IMR-90 (cell line): ENCODE results near the gene TTC7B. TPM values are rescaled to one million over a fixed set of nuclear protein-coding genes. Genes with fewer than 3 reads are reported as not detected.

ENCODE experiments used
- ATAC-seq: fragments of 200-7000 bp; cut with Tn5 transposase; 2 replicates; pipeline ENCODE4 v1.9.1; 2020; ENCODE audit warnings: low read depth, mild to moderate bottlenecking, moderate library complexity
- BruUV-seq: library from RNA; stranded (reverse); fragments of 400-500 nt; replicated peaks from 2 replicates; lab custom pipeline; 2021; lab: Mats Ljungman, UMichigan
- CTCF ChIA-PET: fragments of 300-600 bp; formaldehyde crosslinking; extraction: SDS; loops from one replicate; lab custom pipeline; 2021; ENCODE audit warnings: antibody characterized with exemption; lab: Yijun Ruan, JAX
- POLR2A ChIA-PET: fragments of 300-600 bp; sonication (Branson Sonifier 250); formaldehyde crosslinking; loops from one replicate; lab custom pipeline; 2022; ENCODE audit warnings: antibody characterized with exemption; ENCODE audit not compliant: unreplicated experiment; lab: Charles Lee
- DNase-seq: peaks from one replicate; pipeline ENCODE4 v3.0.0; 2013
- H2AFZ ChIP-seq: replicated peaks from 2 replicates; pipeline ENCODE3; 2013; ENCODE audit warnings: low read length, mild to moderate bottlenecking; ENCODE audit not compliant: poor library complexity
- H2AK5ac ChIP-seq: 2 replicates; pipeline ENCODE4 v1.6.1; 2013; ENCODE audit warnings: low read depth, low read length, inconsistent platforms
- H2AK9ac ChIP-seq: replicated peaks from 2 replicates; pipeline ENCODE3; 2013; ENCODE audit warnings: mild to moderate bottlenecking, low read depth, low read length, moderate library complexity; ENCODE audit not compliant: poor library complexity
- H2BK120ac ChIP-seq: 2 replicates; pipeline ENCODE4 v1.6.1; 2013; ENCODE audit warnings: low read depth, low read length, inconsistent platforms
- H2BK15ac ChIP-seq: 3 replicates; pipeline ENCODE4 v1.6.1; 2013; ENCODE audit warnings: low read depth, low read length, inconsistent platforms
- H2BK20ac ChIP-seq: 2 replicates; pipeline ENCODE4 v1.6.1; 2013; ENCODE audit warnings: low read depth, mild to moderate bottlenecking, inconsistent platforms, low read length, moderate library complexity
- H2BK5ac ChIP-seq: 2 replicates; pipeline ENCODE4 v1.6.1; 2013; ENCODE audit warnings: mild to moderate bottlenecking, low read depth, low read length, inconsistent platforms; ENCODE audit not compliant: poor library complexity, severe bottlenecking
- H3K14ac ChIP-seq: replicated peaks from 2 replicates; pipeline ENCODE4 v1.6.1; 2013; ENCODE audit warnings: low read depth, low read length, inconsistent platforms
- H3K18ac ChIP-seq: 2 replicates; pipeline ENCODE4 v1.6.1; 2013; ENCODE audit warnings: low read depth, low read length, control low read depth
- H3K23ac ChIP-seq: 2 replicates; pipeline ENCODE4 v1.6.1; 2013; ENCODE audit warnings: low read depth, low read length, inconsistent platforms
- H3K27ac ChIP-seq: 2 replicates; pipeline ENCODE4 v1.5.1; 2013; ENCODE audit warnings: mild to moderate bottlenecking, control low read depth, low read length; ENCODE audit not compliant: insufficient read depth
- H3K27me3 ChIP-seq: 2 replicates; pipeline ENCODE4 v1.6.1; 2013; ENCODE audit warnings: low read length; ENCODE audit not compliant: control insufficient read depth, insufficient read depth
- H3K36me3 ChIP-seq: 2 replicates; pipeline ENCODE4 v1.6.1; 2013; ENCODE audit warnings: low read length, mixed read lengths; ENCODE audit not compliant: control insufficient read depth, insufficient read depth
- H3K4ac ChIP-seq: 2 replicates; pipeline ENCODE4 v1.6.1; 2013; ENCODE audit warnings: low read depth, low read length, inconsistent platforms
- H3K4me1 ChIP-seq: 2 replicates; pipeline ENCODE4 v1.6.1; 2013; ENCODE audit warnings: low read length, mixed read lengths; ENCODE audit not compliant: control insufficient read depth, insufficient read depth
- H3K4me2 ChIP-seq: 2 replicates; pipeline ENCODE4 v1.6.1; 2013; ENCODE audit warnings: low read depth, mild to moderate bottlenecking, control low read depth, low read length, moderate library complexity
- H3K4me3 ChIP-seq: 2 replicates; pipeline ENCODE4 v1.5.1; 2013; ENCODE audit warnings: low read depth, mild to moderate bottlenecking, control low read depth, low read length, moderate library complexity; ENCODE audit not compliant: insufficient read depth
- H3K56ac ChIP-seq: 2 replicates; pipeline ENCODE4 v1.6.1; 2013; ENCODE audit warnings: low read length, inconsistent platforms; ENCODE audit not compliant: insufficient read depth; ENCODE audit errors: extremely low read depth
- H3K79me1 ChIP-seq, 2 experiments: 2 replicates each; pipeline ENCODE4 v1.6.1; 2013; ENCODE audit warnings: low read length in 2 of 2, inconsistent platforms in 1 of 2, low read depth in 1 of 2
- H3K9ac ChIP-seq: 2 replicates; pipeline ENCODE4 v1.6.1; 2013; ENCODE audit warnings: low read depth, low read length, control low read depth
- H3K9me1 ChIP-seq: 2 replicates; pipeline ENCODE4 v1.6.1; 2013; ENCODE audit warnings: low read length, inconsistent platforms; ENCODE audit not compliant: insufficient read depth
- H3K9me3 ChIP-seq: 2 replicates; pipeline ENCODE4 v1.6.1; 2013; ENCODE audit warnings: low read length; ENCODE audit not compliant: control insufficient read depth, insufficient read depth
- H4K20me1 ChIP-seq: 2 replicates; pipeline ENCODE4 v1.6.1; 2013; ENCODE audit warnings: low read length, inconsistent platforms; ENCODE audit not compliant: insufficient read depth
- H4K5ac ChIP-seq: 2 replicates; pipeline ENCODE4 v1.6.1; 2013; ENCODE audit warnings: mild to moderate bottlenecking, low read depth, low read length, control low read depth
- H4K8ac ChIP-seq, 2 experiments: 2 replicates each; pipeline ENCODE4 v1.6.1; 2013; ENCODE audit warnings: low read depth in 2 of 2, low read length in 2 of 2, control low read depth in 1 of 2, inconsistent platforms in 1 of 2
- H4K91ac ChIP-seq: 2 replicates; pipeline ENCODE4 v1.6.1; 2013; ENCODE audit warnings: low read depth, low read length, inconsistent platforms; ENCODE audit not compliant: insufficient read depth
- BHLHE40 ChIP-seq: fragments of 150-350 bp; IDR thresholded peaks from 2 replicates; pipeline ENCODE4 v1.6.1; 2016; ENCODE audit warnings: mild to moderate bottlenecking, low read depth, low read length
- CEBPB ChIP-seq: IDR thresholded peaks from 2 replicates; pipeline ENCODE4 v1.6.1; 2012; ENCODE audit warnings: low read depth, low read length, improper control_type of control experiment
- CHD1 ChIP-seq: IDR thresholded peaks from 2 replicates; pipeline ENCODE4 v1.6.1; 2012; ENCODE audit warnings: low read depth, low read length, improper control_type of control experiment
- CTCF ChIP-seq: conservative IDR thresholded peaks from 2 replicates; pipeline ENCODE4 v1.5.1; 2012; ENCODE audit warnings: mild to moderate bottlenecking, low read depth, low read length, improper control_type of control experiment
- ELK1 ChIP-seq: fragments of 150-350 bp; IDR thresholded peaks from 2 replicates; pipeline ENCODE4 v1.6.1; 2016; ENCODE audit warnings: low read depth, mild to moderate bottlenecking, low read length, moderate library complexity, borderline replicate concordance
- FOS ChIP-seq: fragments of 150-350 bp; IDR thresholded peaks from 2 replicates; pipeline ENCODE4 v1.6.1; 2016; ENCODE audit warnings: low read depth, low read length
- MAFK ChIP-seq: IDR thresholded peaks from 2 replicates; pipeline ENCODE4 v1.6.1; 2012; ENCODE audit warnings: low read depth, low read length, improper control_type of control experiment
- MAZ ChIP-seq: IDR thresholded peaks from 2 replicates; pipeline ENCODE4 v1.6.1; 2012; ENCODE audit warnings: low read depth, mild to moderate bottlenecking, low read length, improper control_type of control experiment, moderate library complexity, borderline replicate concordance
- MXI1 ChIP-seq: IDR thresholded peaks from 2 replicates; pipeline ENCODE4 v1.6.1; 2012; ENCODE audit warnings: low read depth, mild to moderate bottlenecking, low read length, moderate library complexity, borderline replicate concordance
- NFE2L2 ChIP-seq: fragments of 150-350 bp; IDR thresholded peaks from 2 replicates; pipeline ENCODE4 v1.6.1; 2016; ENCODE audit warnings: low read depth, mild to moderate bottlenecking, low read length
- POLR2A ChIP-seq: IDR thresholded peaks from 2 replicates; pipeline ENCODE4 v1.6.1; 2012; ENCODE audit warnings: mild to moderate bottlenecking, low read depth, low read length
- RCOR1 ChIP-seq: IDR thresholded peaks from 2 replicates; pipeline ENCODE4 v1.6.1; 2012; ENCODE audit warnings: mild to moderate bottlenecking, low read length, improper control_type of control experiment; ENCODE audit not compliant: insufficient replicate concordance
- RFX5 ChIP-seq: IDR thresholded peaks from 2 replicates; pipeline ENCODE4 v1.8.0; 2012; ENCODE audit warnings: low read depth, mild to moderate bottlenecking, low read length, moderate library complexity
- SMC3 ChIP-seq: fragments of 150-350 bp; IDR thresholded peaks from 2 replicates; pipeline ENCODE4 v1.6.1; 2016; ENCODE audit warnings: low read depth, mild to moderate bottlenecking, antibody characterized with exemption, low read length, moderate library complexity
- WGBS, 2 experiments: methylation state at CpG; one replicate each; pipeline versions ENCODE4 v1.1.5 to v1.1.7; 2013; ENCODE audit warnings: missing lambda C conversion rate in 2 of 2; ENCODE audit not compliant: insufficient read length in 1 of 2; ENCODE audit errors: extremely low coverage in 2 of 2; 5-methylcytosine and 5-hydroxymethylcytosine counted together
- dilution Hi-C: fragments of 300-500 bp; cut with HindIII; formaldehyde crosslinking; loops from one replicate; pipeline ENCODE4 v1.14.3; 2018; ENCODE audit warnings: low sequenced_read_pairs; ENCODE audit not compliant: unreplicated experiment
- in situ Hi-C: fragments of 300-500 bp; cut with MboI; formaldehyde crosslinking; loops from 3 replicates; pipeline ENCODE4 v1.14.3; 2019; ENCODE audit warnings: low sequenced_read_pairs, inconsistent platforms, mixed read lengths
- intact Hi-C: fragments of 100-400 bp; cut with micrococcal nuclease; formaldehyde crosslinking; loops from 2 replicates; pipeline ENCODE4 v1.10.0; 2022
- polyA plus RNA-seq, 3 experiments: library from polyadenylated mRNA; depleted of rRNA; stranded (reverse); fragments of >200 nt; gene quantifications; 2 replicates each; pipeline ENCODE4 v1.2.3, GENCODE V29; 2012; ENCODE audit warnings: low replicate concordance in 1 of 3
- total RNA-seq: library from RNA; depleted of rRNA; stranded (reverse); fragments of >200 nt; gene quantifications from 2 replicates; pipeline ENCODE4 v1.2.3, GENCODE V29; 2012

The TTC7B gene
- total and polyA plus RNA-seq, 2 of the 4 experiments (the other 2 are of a cell fraction), result 18.1 to 35.3 TPM

DNA sequence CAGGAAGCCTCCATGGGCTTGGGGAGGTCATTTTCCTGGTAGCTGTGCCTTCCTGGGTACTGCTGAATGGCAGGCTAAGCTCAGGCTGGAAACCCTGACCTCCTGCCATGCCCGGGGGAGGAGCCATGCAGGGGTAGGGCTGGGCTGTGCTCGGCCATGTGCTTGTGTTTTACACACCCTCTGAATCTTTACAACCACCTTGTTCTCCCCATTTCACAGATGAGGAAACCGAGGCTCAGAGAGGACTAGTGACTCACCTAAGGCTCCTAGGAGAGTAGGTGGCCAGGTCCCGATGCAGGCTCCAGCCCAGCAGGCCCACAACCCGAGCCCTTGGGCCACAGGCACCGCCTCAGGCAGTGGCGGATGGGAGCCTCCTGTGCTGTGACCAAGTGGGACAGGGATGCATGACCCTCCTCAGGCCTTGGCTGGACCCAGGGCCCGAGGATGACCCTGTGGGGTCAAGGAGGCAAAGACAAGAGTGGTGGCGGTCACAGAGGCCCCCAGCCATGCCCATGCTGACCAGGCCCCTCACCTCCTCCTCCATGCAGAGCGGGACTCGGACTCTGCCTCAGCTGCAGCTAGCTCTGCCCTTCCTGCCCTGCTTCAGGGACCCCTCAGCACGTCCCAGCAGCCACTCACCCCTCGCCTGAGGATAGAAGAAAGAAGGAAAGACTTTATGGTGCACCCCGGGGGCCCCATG lies 283.3 kb downstream of the TTC7B start:
- H3K14ac ChIP-seq, result no peak overlapping the region
- no peak overlapping the region for H3K4ac ChIP-seq
- no peak overlapping the region for H2BK15ac ChIP-seq
- ATAC-seq (no peak), DNase-seq (no peak)
- in situ Hi-C loops (no loop called here), dilution Hi-C loops (no loop called here), intact Hi-C loops (no loop called here)
- no peak overlapping the region for H4K8ac ChIP-seq
- H2AK5ac ChIP-seq, result no peak overlapping the region
- H2BK20ac ChIP-seq, result no peak overlapping the region
- H2AFZ ChIP-seq, result no peak overlapping the region
- H3K9me3 ChIP-seq, result no peaks in the 10 kb centered on the region
- H3K23ac ChIP-seq, result no peak overlapping the region
- ChIA-PET CTCF (no interaction called here), POLR2A (no interaction called here)
- no peak overlapping the region for H3K4me2 ChIP-seq
- no peaks in the 10 kb centered on the region for H3K27me3 ChIP-seq
- TF ChIP-seq ELK1 (no peak), CHD1 (no peak), BHLHE40 (no peak), MAZ (no peak), MAFK (no peak), FOS (no peak), CTCF (no peak), NFE2L2 (no peak), RCOR1 (no peak), CEBPB (no peak), RFX5 (no peak), SMC3 (no peak), POLR2A (no peak), MXI1 (no peak)
- H3K9ac ChIP-seq, result no peak overlapping the region
- no peaks in the 10 kb centered on the region for H3K79me1 ChIP-seq
- H3K56ac ChIP-seq, result no peak overlapping the region
- H3K36me3 ChIP-seq, result no peaks in the 10 kb centered on the region
- H4K20me1 ChIP-seq, result no peaks in the 10 kb centered on the region
- no peak overlapping the region for H3K18ac ChIP-seq
- H2AK9ac ChIP-seq, result peak overlapping the region; percentile 65
- H3K4me1 ChIP-seq, result peaks cover 6% of the 10 kb centered on the region
- no TSS peak for BruUV-seq
- no peak overlapping the region for H2BK120ac ChIP-seq
- H3K4me3 ChIP-seq, result no peak overlapping the region
- no peak overlapping the region for H2BK5ac ChIP-seq
- 86% methylated on average over 3 of the region's 14 CpGs; no CpG with 5 or more reads in 1 of the 2 experiments for WGBS, 2 experiments
- H4K5ac ChIP-seq, result no peak overlapping the region
- H4K91ac ChIP-seq, result no peak overlapping the region
- H3K9me1 ChIP-seq, result no peaks in the 10 kb centered on the region; the same call in 1 of the 2 replicates
- H3K27ac ChIP-seq, result no peak overlapping the region
